IMR-90 (cell line): ENCODE data around the gene HSFX2. TPM values are rescaled to one million over a fixed set of nuclear protein-coding genes. Genes with fewer than 3 reads are reported as not detected.

Source experiments
- ATAC-seq: fragments of 200-7000 bp; cut with Tn5 transposase; 2 replicates; pipeline ENCODE4 v1.9.1; 2020; ENCODE audit warnings: low read depth, mild to moderate bottlenecking, moderate library complexity
- BruUV-seq: library from RNA; stranded (reverse); fragments of 400-500 nt; replicated peaks from 2 replicates; lab custom pipeline; 2021; lab: Mats Ljungman, UMichigan
- CTCF ChIA-PET: fragments of 300-600 bp; formaldehyde crosslinking; extraction: SDS; loops from one replicate; lab custom pipeline; 2021; ENCODE audit warnings: antibody characterized with exemption; lab: Yijun Ruan, JAX
- POLR2A ChIA-PET: fragments of 300-600 bp; sonication (Branson Sonifier 250); formaldehyde crosslinking; loops from one replicate; lab custom pipeline; 2022; ENCODE audit warnings: antibody characterized with exemption; ENCODE audit not compliant: unreplicated experiment; lab: Charles Lee
- DNase-seq: peaks from one replicate; pipeline ENCODE4 v3.0.0; 2013
- H2AFZ ChIP-seq: replicated peaks from 2 replicates; pipeline ENCODE3; 2013; ENCODE audit warnings: low read length, mild to moderate bottlenecking; ENCODE audit not compliant: poor library complexity
- H2AK5ac ChIP-seq: 2 replicates; pipeline ENCODE4 v1.6.1; 2013; ENCODE audit warnings: low read depth, low read length, inconsistent platforms
- H2AK9ac ChIP-seq: replicated peaks from 2 replicates; pipeline ENCODE3; 2013; ENCODE audit warnings: mild to moderate bottlenecking, low read depth, low read length, moderate library complexity; ENCODE audit not compliant: poor library complexity
- H2BK120ac ChIP-seq: 2 replicates; pipeline ENCODE4 v1.6.1; 2013; ENCODE audit warnings: low read depth, low read length, inconsistent platforms
- H2BK15ac ChIP-seq: 3 replicates; pipeline ENCODE4 v1.6.1; 2013; ENCODE audit warnings: low read depth, low read length, inconsistent platforms
- H2BK20ac ChIP-seq: 2 replicates; pipeline ENCODE4 v1.6.1; 2013; ENCODE audit warnings: low read depth, mild to moderate bottlenecking, inconsistent platforms, low read length, moderate library complexity
- H2BK5ac ChIP-seq: 2 replicates; pipeline ENCODE4 v1.6.1; 2013; ENCODE audit warnings: mild to moderate bottlenecking, low read depth, low read length, inconsistent platforms; ENCODE audit not compliant: poor library complexity, severe bottlenecking
- H3K14ac ChIP-seq: replicated peaks from 2 replicates; pipeline ENCODE4 v1.6.1; 2013; ENCODE audit warnings: low read depth, low read length, inconsistent platforms
- H3K18ac ChIP-seq: 2 replicates; pipeline ENCODE4 v1.6.1; 2013; ENCODE audit warnings: low read depth, low read length, control low read depth
- H3K23ac ChIP-seq: 2 replicates; pipeline ENCODE4 v1.6.1; 2013; ENCODE audit warnings: low read depth, low read length, inconsistent platforms
- H3K27ac ChIP-seq: 2 replicates; pipeline ENCODE4 v1.5.1; 2013; ENCODE audit warnings: mild to moderate bottlenecking, control low read depth, low read length; ENCODE audit not compliant: insufficient read depth
- H3K27me3 ChIP-seq: 2 replicates; pipeline ENCODE4 v1.6.1; 2013; ENCODE audit warnings: low read length; ENCODE audit not compliant: control insufficient read depth, insufficient read depth
- H3K36me3 ChIP-seq: 2 replicates; pipeline ENCODE4 v1.6.1; 2013; ENCODE audit warnings: low read length, mixed read lengths; ENCODE audit not compliant: control insufficient read depth, insufficient read depth
- H3K4ac ChIP-seq: 2 replicates; pipeline ENCODE4 v1.6.1; 2013; ENCODE audit warnings: low read depth, low read length, inconsistent platforms
- H3K4me1 ChIP-seq: 2 replicates; pipeline ENCODE4 v1.6.1; 2013; ENCODE audit warnings: low read length, mixed read lengths; ENCODE audit not compliant: control insufficient read depth, insufficient read depth
- H3K4me2 ChIP-seq: 2 replicates; pipeline ENCODE4 v1.6.1; 2013; ENCODE audit warnings: low read depth, mild to moderate bottlenecking, control low read depth, low read length, moderate library complexity
- H3K4me3 ChIP-seq: 2 replicates; pipeline ENCODE4 v1.5.1; 2013; ENCODE audit warnings: low read depth, mild to moderate bottlenecking, control low read depth, low read length, moderate library complexity; ENCODE audit not compliant: insufficient read depth
- H3K56ac ChIP-seq: 2 replicates; pipeline ENCODE4 v1.6.1; 2013; ENCODE audit warnings: low read length, inconsistent platforms; ENCODE audit not compliant: insufficient read depth; ENCODE audit errors: extremely low read depth
- H3K79me1 ChIP-seq, 2 experiments: 2 replicates each; pipeline ENCODE4 v1.6.1; 2013; ENCODE audit warnings: low read length in 2 of 2, inconsistent platforms in 1 of 2, low read depth in 1 of 2
- H3K9ac ChIP-seq: 2 replicates; pipeline ENCODE4 v1.6.1; 2013; ENCODE audit warnings: low read depth, low read length, control low read depth
- H3K9me1 ChIP-seq: 2 replicates; pipeline ENCODE4 v1.6.1; 2013; ENCODE audit warnings: low read length, inconsistent platforms; ENCODE audit not compliant: insufficient read depth
- H3K9me3 ChIP-seq: 2 replicates; pipeline ENCODE4 v1.6.1; 2013; ENCODE audit warnings: low read length; ENCODE audit not compliant: control insufficient read depth, insufficient read depth
- H4K20me1 ChIP-seq: 2 replicates; pipeline ENCODE4 v1.6.1; 2013; ENCODE audit warnings: low read length, inconsistent platforms; ENCODE audit not compliant: insufficient read depth
- H4K5ac ChIP-seq: 2 replicates; pipeline ENCODE4 v1.6.1; 2013; ENCODE audit warnings: mild to moderate bottlenecking, low read depth, low read length, control low read depth
- H4K8ac ChIP-seq, 2 experiments: 2 replicates each; pipeline ENCODE4 v1.6.1; 2013; ENCODE audit warnings: low read depth in 2 of 2, low read length in 2 of 2, control low read depth in 1 of 2, inconsistent platforms in 1 of 2
- H4K91ac ChIP-seq: 2 replicates; pipeline ENCODE4 v1.6.1; 2013; ENCODE audit warnings: low read depth, low read length, inconsistent platforms; ENCODE audit not compliant: insufficient read depth
- BHLHE40 ChIP-seq: fragments of 150-350 bp; IDR thresholded peaks from 2 replicates; pipeline ENCODE4 v1.6.1; 2016; ENCODE audit warnings: mild to moderate bottlenecking, low read depth, low read length
- CEBPB ChIP-seq: IDR thresholded peaks from 2 replicates; pipeline ENCODE4 v1.6.1; 2012; ENCODE audit warnings: low read depth, low read length, improper control_type of control experiment
- CHD1 ChIP-seq: IDR thresholded peaks from 2 replicates; pipeline ENCODE4 v1.6.1; 2012; ENCODE audit warnings: low read depth, low read length, improper control_type of control experiment
- CTCF ChIP-seq: conservative IDR thresholded peaks from 2 replicates; pipeline ENCODE4 v1.5.1; 2012; ENCODE audit warnings: mild to moderate bottlenecking, low read depth, low read length, improper control_type of control experiment
- ELK1 ChIP-seq: fragments of 150-350 bp; IDR thresholded peaks from 2 replicates; pipeline ENCODE4 v1.6.1; 2016; ENCODE audit warnings: low read depth, mild to moderate bottlenecking, low read length, moderate library complexity, borderline replicate concordance
- FOS ChIP-seq: fragments of 150-350 bp; IDR thresholded peaks from 2 replicates; pipeline ENCODE4 v1.6.1; 2016; ENCODE audit warnings: low read depth, low read length
- MAFK ChIP-seq: IDR thresholded peaks from 2 replicates; pipeline ENCODE4 v1.6.1; 2012; ENCODE audit warnings: low read depth, low read length, improper control_type of control experiment
- MAZ ChIP-seq: IDR thresholded peaks from 2 replicates; pipeline ENCODE4 v1.6.1; 2012; ENCODE audit warnings: low read depth, mild to moderate bottlenecking, low read length, improper control_type of control experiment, moderate library complexity, borderline replicate concordance
- MXI1 ChIP-seq: IDR thresholded peaks from 2 replicates; pipeline ENCODE4 v1.6.1; 2012; ENCODE audit warnings: low read depth, mild to moderate bottlenecking, low read length, moderate library complexity, borderline replicate concordance
- NFE2L2 ChIP-seq: fragments of 150-350 bp; IDR thresholded peaks from 2 replicates; pipeline ENCODE4 v1.6.1; 2016; ENCODE audit warnings: low read depth, mild to moderate bottlenecking, low read length
- POLR2A ChIP-seq: IDR thresholded peaks from 2 replicates; pipeline ENCODE4 v1.6.1; 2012; ENCODE audit warnings: mild to moderate bottlenecking, low read depth, low read length
- RAD21 ChIP-seq: IDR thresholded peaks from 2 replicates; pipeline ENCODE4 v1.6.1; 2012; ENCODE audit warnings: low read length, improper control_type of control experiment
- RCOR1 ChIP-seq: IDR thresholded peaks from 2 replicates; pipeline ENCODE4 v1.6.1; 2012; ENCODE audit warnings: mild to moderate bottlenecking, low read length, improper control_type of control experiment; ENCODE audit not compliant: insufficient replicate concordance
- RFX5 ChIP-seq: IDR thresholded peaks from 2 replicates; pipeline ENCODE4 v1.8.0; 2012; ENCODE audit warnings: low read depth, mild to moderate bottlenecking, low read length, moderate library complexity
- SMC3 ChIP-seq: fragments of 150-350 bp; IDR thresholded peaks from 2 replicates; pipeline ENCODE4 v1.6.1; 2016; ENCODE audit warnings: low read depth, mild to moderate bottlenecking, antibody characterized with exemption, low read length, moderate library complexity
- USF2 ChIP-seq: fragments of 150-350 bp; IDR thresholded peaks from 2 replicates; pipeline ENCODE4 v1.6.1; 2017; ENCODE audit warnings: mild to moderate bottlenecking, antibody characterized with exemption, low read length, low read depth
- WGBS, 2 experiments: methylation state at CpG; one replicate each; pipeline versions ENCODE4 v1.1.5 to v1.1.7; 2013; ENCODE audit warnings: missing lambda C conversion rate in 2 of 2; ENCODE audit not compliant: insufficient read length in 1 of 2; ENCODE audit errors: extremely low coverage in 2 of 2; 5-methylcytosine and 5-hydroxymethylcytosine counted together
- dilution Hi-C: fragments of 300-500 bp; cut with HindIII; formaldehyde crosslinking; loops from one replicate; pipeline ENCODE4 v1.14.3; 2018; ENCODE audit warnings: low sequenced_read_pairs; ENCODE audit not compliant: unreplicated experiment
- in situ Hi-C: fragments of 300-500 bp; cut with MboI; formaldehyde crosslinking; loops from 3 replicates; pipeline ENCODE4 v1.14.3; 2019; ENCODE audit warnings: low sequenced_read_pairs, inconsistent platforms, mixed read lengths
- intact Hi-C: fragments of 100-400 bp; cut with micrococcal nuclease; formaldehyde crosslinking; loops from 2 replicates; pipeline ENCODE4 v1.10.0; 2022
- polyA plus RNA-seq, 3 experiments: library from polyadenylated mRNA; depleted of rRNA; stranded (reverse); fragments of >200 nt; gene quantifications; 2 replicates each; pipeline ENCODE4 v1.2.3, GENCODE V29; 2012; ENCODE audit warnings: low replicate concordance in 1 of 3
- total RNA-seq: library from RNA; depleted of rRNA; stranded (reverse); fragments of >200 nt; gene quantifications from 2 replicates; pipeline ENCODE4 v1.2.3, GENCODE V29; 2012

Gene HSFX2
- total and polyA plus RNA-seq, 2 of the 4 experiments (the other 2 are of a cell fraction), result 0.36 TPM; not detected in 1

- no peak overlapping the region for H3K4ac ChIP-seq
- H4K8ac ChIP-seq, result no peak overlapping the region
- 60% methylated on average over 1 of the region's 3 CpGs; no CpG with 5 or more reads in 1 of the 2 experiments for WGBS, 2 experiments
- H3K9ac ChIP-seq, result no peak overlapping the region
- H3K4me3 ChIP-seq, result no peak overlapping the region
- peaks cover 13% of the 10 kb centered on the region for H3K27me3 ChIP-seq
- H3K9me1 ChIP-seq, result no peaks in the 10 kb centered on the region
- no peak for TF ChIP-seq RFX5
- no peak for TF ChIP-seq CTCF
- no peak for TF ChIP-seq MAZ
- TF ChIP-seq BHLHE40, result no peak
- TF ChIP-seq RAD21, result no peak
- TF ChIP-seq MXI1, result no peak
- TF ChIP-seq CEBPB, result no peak
- TF ChIP-seq POLR2A, result no peak
- TF ChIP-seq FOS, result no peak
- TF ChIP-seq NFE2L2, result no peak
- TF ChIP-seq USF2, result no peak
- no peak for TF ChIP-seq ELK1
- TF ChIP-seq RCOR1, result no peak
- TF ChIP-seq CHD1, result no peak
- no peak for TF ChIP-seq SMC3
- TF ChIP-seq MAFK, result no peak
- no peaks in the 10 kb centered on the region for H3K36me3 ChIP-seq
- H2AFZ ChIP-seq, result no peak overlapping the region
- H4K5ac ChIP-seq, result no peak overlapping the region
- no peak overlapping the region for H3K56ac ChIP-seq
- intact Hi-C loops (no loop called here), in situ Hi-C loops (no loop called here), dilution Hi-C loops (no loop called here)
- H2BK120ac ChIP-seq, result no peak overlapping the region
- no peak overlapping the region for H3K27ac ChIP-seq
- DNase-seq (no peak), ATAC-seq (no peak)
- no peaks in the 10 kb centered on the region for H3K9me3 ChIP-seq
- H3K79me1 ChIP-seq, result no peaks in the 10 kb centered on the region
- H3K4me2 ChIP-seq, result no peak overlapping the region
- H2AK9ac ChIP-seq, result no peak overlapping the region
- no peak overlapping the region for H2BK15ac ChIP-seq
- H2BK5ac ChIP-seq, result no peak overlapping the region
- POLR2A ChIA-PET, result no interaction called here
- H2AK5ac ChIP-seq, result no peak overlapping the region
- H3K18ac ChIP-seq, result no peak overlapping the region
- no peaks in the 10 kb centered on the region for H4K20me1 ChIP-seq
- H3K14ac ChIP-seq, result no peak overlapping the region
- CTCF ChIA-PET, result interaction anchor here (0.7 kb wide), 1 partner anchor 71 kb away, joined by 3 read pairs; no protein-coding TSS in a partner anchor
- H4K91ac ChIP-seq, result no peak overlapping the region
- no TSS peak for BruUV-seq
- H3K23ac ChIP-seq, result no peak overlapping the region
- H3K4me1 ChIP-seq, result no peaks in the 10 kb centered on the region
- no peak overlapping the region for H2BK20ac ChIP-seq
These were observed 44.5 kb upstream of the HSFX2 start for GRCh38 chrX:149639568-149639967.
